Liver (tissue), 9 donors: ENCODE measurements around the gene BUB3. TPM values are rescaled to one million over a fixed set of nuclear protein-coding genes. Genes with fewer than 3 reads are reported as not detected.

ENCODE experiments used
- DNase-seq: peaks from one replicate; pipeline ENCODE4 v3.0.0-alpha.2; 2017; ENCODE audit warnings: low spot score
- H3K27ac ChIP-seq, 2 donors: one replicate each; pipeline ENCODE4 v1.7.0; 2013; ENCODE audit warnings: inconsistent platforms in 2 of 2, low read length in 2 of 2, control low read depth in 1 of 2, low read depth in 1 of 2, mild to moderate bottlenecking in 1 of 2
- H3K27me3 ChIP-seq, 4 donors: one replicate each; pipeline versions ENCODE4 v1.6.1 to v1.7.0; 2013; ENCODE audit warnings: low read length in 3 of 4, inconsistent platforms in 1 of 4, mild to moderate bottlenecking in 1 of 4, moderate library complexity in 1 of 4; ENCODE audit not compliant: control insufficient read depth in 4 of 4, insufficient read depth in 4 of 4
- H3K36me3 ChIP-seq, 4 donors: one replicate each; pipeline versions ENCODE4 v1.6.1 to v1.7.0; 2013; ENCODE audit warnings: low read length in 3 of 4, mild to moderate bottlenecking in 3 of 4, low read depth in 1 of 4, moderate library complexity in 1 of 4; ENCODE audit not compliant: control insufficient read depth in 4 of 4, insufficient read depth in 3 of 4
- H3K4me1 ChIP-seq, 4 donors: one replicate each; pipeline versions ENCODE4 v1.6.1 to v1.7.0; 2013; ENCODE audit warnings: low read length in 3 of 4, mild to moderate bottlenecking in 3 of 4, moderate library complexity in 1 of 4; ENCODE audit not compliant: control insufficient read depth in 4 of 4, insufficient read depth in 4 of 4
- H3K4me3 ChIP-seq, 3 donors: one replicate each; pipeline versions ENCODE4 v1.6.1 to v1.7.0; 2013; ENCODE audit warnings: low read length in 3 of 3, control low read depth in 1 of 3, low read depth in 1 of 3, mild to moderate bottlenecking in 1 of 3
- H3K9ac ChIP-seq, 2 donors: one replicate each; pipeline ENCODE4 v1.7.0; 2013; ENCODE audit warnings: low read length in 2 of 2, mild to moderate bottlenecking in 2 of 2, moderate library complexity in 2 of 2, control low read depth in 1 of 2, low read depth in 1 of 2
- H3K9me3 ChIP-seq, 4 donors: one replicate each; pipeline versions ENCODE4 v1.6.1 to v1.7.0; 2013; ENCODE audit warnings: low read length in 3 of 4; ENCODE audit not compliant: control insufficient read depth in 4 of 4
- FOXA1 ChIP-seq: IDR thresholded peaks from 2 replicates; pipeline ENCODE4 v1.6.1; 2016; ENCODE audit warnings: antibody characterized with exemption
- GABPA ChIP-seq, 2 donors: IDR thresholded peaks in 1 of 2; conservative IDR thresholded peaks in 1 of 2; 2 replicates each; pipeline ENCODE4 v1.6.1; 2016; ENCODE audit warnings: antibody characterized with exemption in 2 of 2, mild to moderate bottlenecking in 1 of 2, moderate library complexity in 1 of 2
- HNF4A ChIP-seq, 2 donors: conservative IDR thresholded peaks; 2 replicates each; pipeline ENCODE4 v1.6.1; 2016; ENCODE audit warnings: antibody characterized with exemption in 2 of 2, mild to moderate bottlenecking in 2 of 2
- HNF4G ChIP-seq: IDR thresholded peaks from 2 replicates; pipeline ENCODE4 v1.6.1; 2016; ENCODE audit warnings: antibody characterized with exemption
- NR2F2 ChIP-seq: IDR thresholded peaks from 2 replicates; pipeline ENCODE4 v1.6.1; 2016; ENCODE audit warnings: antibody characterized with exemption
- RAD21 ChIP-seq, 2 donors: IDR thresholded peaks; 2 replicates each; pipeline ENCODE4 v1.6.1; 2016; ENCODE audit warnings: antibody characterized with exemption in 2 of 2, mild to moderate bottlenecking in 2 of 2
- RXRA ChIP-seq, 2 donors: IDR thresholded peaks; 2 replicates each; pipeline ENCODE4 v1.6.1; 2017 to 2018; ENCODE audit warnings: antibody characterized with exemption in 2 of 2, mild to moderate bottlenecking in 1 of 2
- SP1 ChIP-seq: IDR thresholded peaks from 2 replicates; pipeline ENCODE4 v1.6.1; 2018; ENCODE audit warnings: antibody characterized with exemption, mild to moderate bottlenecking
- TAF1 ChIP-seq: conservative IDR thresholded peaks from 2 replicates; pipeline ENCODE4 v1.6.1; 2016; ENCODE audit warnings: antibody characterized with exemption, mild to moderate bottlenecking
- YY1 ChIP-seq: IDR thresholded peaks from 2 replicates; pipeline ENCODE4 v1.6.1; 2016; ENCODE audit warnings: antibody characterized with exemption, mild to moderate bottlenecking
- WGBS: extraction: QIAGEN DNeasy Blood & Tissue Kit; methylation state at CpG from one replicate; pipeline ENCODE4 v1.1.7; 2013; 5-methylcytosine and 5-hydroxymethylcytosine counted together
- polyA plus RNA-seq, 2 donors: library from polyadenylated mRNA; stranded (reverse) in 1 of 2; unstranded in 1 of 2; fragments of 200-250 nt in 1 of 2; fragments of >200 nt in 1 of 2; fragmentation: Nextera tagmentation in 1 of 2; extraction: Ambion mirVana in 1 of 2; gene quantifications; one replicate each; pipeline versions ENCODE4 v1.2.1 to v1.2.3, GENCODE V29; 2013 to 2015
- total RNA-seq, 2 donors: library from RNA; depleted of rRNA; stranded (reverse); fragments of >200 nt; gene quantifications; one replicate each; pipeline ENCODE4 v1.2.3, GENCODE V29; 2014
- TF ChIP-seq, protein P1 (sequence below): IDR thresholded peaks from 2 replicates; pipeline ENCODE4 v1.6.1; 2016; ENCODE audit warnings: antibody characterized with exemption, mild to moderate bottlenecking
- TF ChIP-seq, protein P2 (sequence below): IDR thresholded peaks from 2 replicates; pipeline ENCODE4 v1.6.1; 2016; ENCODE audit warnings: antibody characterized with exemption
- donor health status: healthy.
- donor health status: healthy.
- donor health status: healthy.
- donor health status: healthy.
- donor health status: healthy.

BUB3 gene
- total and polyA plus RNA-seq, 4 donors, result 27.1 to 90.9 (median 41.6) TPM

- Histone ChIP-seq H3K9ac (no peak overlapping the region), H3K4me1 (peaks cover 14 to 37% (median 28%) of the 10 kb centered on the region in 4 donors), H3K36me3 (no peaks in the 10 kb centered on the region), H3K4me3 (no peak overlapping the region), H3K27ac (no peak overlapping the region), H3K9me3 (no peaks in the 10 kb centered on the region), H3K27me3 (peaks cover 13 to 31% (median 27%) of the 10 kb centered on the region in 4 donors)
- TF ChIP-seq, protein P1, sequence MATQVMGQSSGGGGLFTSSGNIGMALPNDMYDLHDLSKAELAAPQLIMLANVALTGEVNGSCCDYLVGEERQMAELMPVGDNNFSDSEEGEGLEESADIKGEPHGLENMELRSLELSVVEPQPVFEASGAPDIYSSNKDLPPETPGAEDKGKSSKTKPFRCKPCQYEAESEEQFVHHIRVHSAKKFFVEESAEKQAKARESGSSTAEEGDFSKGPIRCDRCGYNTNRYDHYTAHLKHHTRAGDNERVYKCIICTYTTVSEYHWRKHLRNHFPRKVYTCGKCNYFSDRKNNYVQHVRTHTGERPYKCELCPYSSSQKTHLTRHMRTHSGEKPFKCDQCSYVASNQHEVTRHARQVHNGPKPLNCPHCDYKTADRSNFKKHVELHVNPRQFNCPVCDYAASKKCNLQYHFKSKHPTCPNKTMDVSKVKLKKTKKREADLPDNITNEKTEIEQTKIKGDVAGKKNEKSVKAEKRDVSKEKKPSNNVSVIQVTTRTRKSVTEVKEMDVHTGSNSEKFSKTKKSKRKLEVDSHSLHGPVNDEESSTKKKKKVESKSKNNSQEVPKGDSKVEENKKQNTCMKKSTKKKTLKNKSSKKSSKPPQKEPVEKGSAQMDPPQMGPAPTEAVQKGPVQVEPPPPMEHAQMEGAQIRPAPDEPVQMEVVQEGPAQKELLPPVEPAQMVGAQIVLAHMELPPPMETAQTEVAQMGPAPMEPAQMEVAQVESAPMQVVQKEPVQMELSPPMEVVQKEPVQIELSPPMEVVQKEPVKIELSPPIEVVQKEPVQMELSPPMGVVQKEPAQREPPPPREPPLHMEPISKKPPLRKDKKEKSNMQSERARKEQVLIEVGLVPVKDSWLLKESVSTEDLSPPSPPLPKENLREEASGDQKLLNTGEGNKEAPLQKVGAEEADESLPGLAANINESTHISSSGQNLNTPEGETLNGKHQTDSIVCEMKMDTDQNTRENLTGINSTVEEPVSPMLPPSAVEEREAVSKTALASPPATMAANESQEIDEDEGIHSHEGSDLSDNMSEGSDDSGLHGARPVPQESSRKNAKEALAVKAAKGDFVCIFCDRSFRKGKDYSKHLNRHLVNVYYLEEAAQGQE, result peak; percentile 21
- TF ChIP-seq FOXA1, result no peak
- TF ChIP-seq, protein P2, sequence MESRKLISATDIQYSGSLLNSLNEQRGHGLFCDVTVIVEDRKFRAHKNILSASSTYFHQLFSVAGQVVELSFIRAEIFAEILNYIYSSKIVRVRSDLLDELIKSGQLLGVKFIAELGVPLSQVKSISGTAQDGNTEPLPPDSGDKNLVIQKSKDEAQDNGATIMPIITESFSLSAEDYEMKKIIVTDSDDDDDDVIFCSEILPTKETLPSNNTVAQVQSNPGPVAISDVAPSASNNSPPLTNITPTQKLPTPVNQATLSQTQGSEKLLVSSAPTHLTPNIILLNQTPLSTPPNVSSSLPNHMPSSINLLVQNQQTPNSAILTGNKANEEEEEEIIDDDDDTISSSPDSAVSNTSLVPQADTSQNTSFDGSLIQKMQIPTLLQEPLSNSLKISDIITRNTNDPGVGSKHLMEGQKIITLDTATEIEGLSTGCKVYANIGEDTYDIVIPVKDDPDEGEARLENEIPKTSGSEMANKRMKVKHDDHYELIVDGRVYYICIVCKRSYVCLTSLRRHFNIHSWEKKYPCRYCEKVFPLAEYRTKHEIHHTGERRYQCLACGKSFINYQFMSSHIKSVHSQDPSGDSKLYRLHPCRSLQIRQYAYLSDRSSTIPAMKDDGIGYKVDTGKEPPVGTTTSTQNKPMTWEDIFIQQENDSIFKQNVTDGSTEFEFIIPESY, result no peak
- TF ChIP-seq RAD21 (IDR thresholded peaks at IDR 0.05), result peak; percentile 9 to 50
- TF ChIP-seq HNF4A (conservative IDR thresholded peaks at IDR 0.05), result peak; percentile 43 to 48
- TF ChIP-seq RXRA (IDR thresholded peaks at IDR 0.05), result peak in 1 of 2 donors; percentile 20
- TF ChIP-seq GABPA (IDR thresholded peaks at IDR 0.05 in 1 of 2, conservative IDR thresholded peaks at IDR 0.05 in 1 of 2), result peak in 1 of 2 donors; percentile 72
- TF ChIP-seq TAF1, result no peak
- no peak for TF ChIP-seq HNF4G
- WGBS, result 4% methylated on average over 32 of the region's 32 CpGs
- DNase-seq, result no peak
These were observed 14.6 kb upstream of the BUB3 start for GRCh38 chr10:123139521-123140163.

DNA sequence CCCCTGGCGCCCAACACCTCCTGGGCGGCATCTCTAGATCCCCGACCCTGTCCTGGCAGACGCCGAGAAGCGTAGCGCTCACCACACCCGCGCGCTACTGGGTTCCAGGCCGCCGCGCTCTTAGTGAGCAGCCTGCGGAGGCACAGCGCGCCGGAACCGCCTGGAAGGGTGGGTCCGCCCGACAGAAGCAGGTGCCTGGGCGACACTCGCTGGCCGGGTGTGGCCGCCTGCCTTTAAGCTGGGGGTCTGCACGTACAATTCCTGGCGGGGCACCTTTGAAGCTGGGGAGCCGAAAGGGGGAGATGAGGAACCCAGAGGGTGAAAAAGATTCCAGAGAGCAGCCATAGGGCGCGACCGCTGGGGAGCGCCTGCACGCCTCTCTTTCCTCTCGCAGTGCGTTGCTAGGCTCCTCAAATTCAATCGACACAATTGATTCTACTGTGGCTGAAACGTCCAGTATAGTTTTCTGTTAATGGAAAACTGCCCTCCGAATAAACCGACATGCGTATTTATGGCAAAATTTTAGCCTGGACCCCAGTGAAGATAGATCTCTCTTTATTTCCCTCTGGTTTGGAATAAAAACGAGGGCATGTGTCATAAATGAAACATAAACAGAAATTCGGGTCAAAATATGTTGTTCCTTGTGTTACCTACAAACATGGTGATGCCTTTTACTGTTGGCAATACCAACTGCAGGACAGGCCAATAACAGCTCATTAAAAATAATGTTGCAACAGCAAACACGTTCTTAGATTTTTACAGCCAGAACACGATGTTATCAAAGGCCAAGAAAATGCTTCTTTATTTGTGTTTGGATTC, 13.8 kb upstream of the BUB3 start:
- DNase-seq, result no peak
- WGBS, result 5% methylated on average over 43 of the region's 43 CpGs
- Histone ChIP-seq H3K27me3 (peaks cover 15 to 28% (median 25%) of the 10 kb centered on the region in 4 donors), H3K9me3 (no peaks in the 10 kb centered on the region), H3K9ac (no peak overlapping the region), H3K36me3 (no peaks in the 10 kb centered on the region), H3K4me1 (peaks cover 14 to 29% (median 23%) of the 10 kb centered on the region in 4 donors), H3K4me3 (no peak overlapping the region), H3K27ac (no peak overlapping the region)
- TF ChIP-seq YY1, result no peak
- no peak for TF ChIP-seq HNF4G
- TF ChIP-seq HNF4A (conservative IDR thresholded peaks at IDR 0.05), result no peak

DNA sequence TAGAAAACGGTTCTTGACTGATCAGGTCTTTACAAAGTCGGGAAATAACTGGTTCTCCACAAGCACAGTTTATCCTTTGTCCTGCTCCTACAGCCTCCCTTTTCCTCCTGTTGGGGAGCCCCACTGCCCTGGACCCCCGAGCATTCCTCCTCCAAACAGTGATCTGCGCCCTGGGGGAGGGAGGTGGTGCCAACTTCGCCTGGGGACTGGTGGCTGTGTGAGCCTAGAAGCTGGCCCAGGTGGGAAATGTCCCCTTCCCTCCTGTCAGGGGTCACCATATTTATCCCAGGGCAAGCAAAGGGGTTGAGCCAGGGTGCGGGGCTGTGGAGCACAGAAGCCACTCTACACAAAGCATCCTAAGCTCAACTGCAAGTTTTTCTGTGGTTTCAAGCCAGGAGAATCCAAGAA, 13.2 kb upstream of the BUB3 start:
- H3K36me3 ChIP-seq, result no peaks in the 10 kb centered on the region
- H3K9me3 ChIP-seq, result no peaks in the 10 kb centered on the region
- no peak for DNase-seq
- no peak for TF ChIP-seq SP1
- no peak for TF ChIP-seq NR2F2
- no peak for TF ChIP-seq FOXA1
- TF ChIP-seq RAD21 (IDR thresholded peaks at IDR 0.05), result no peak
- TF ChIP-seq GABPA (IDR thresholded peaks at IDR 0.05 in 1 of 2, conservative IDR thresholded peaks at IDR 0.05 in 1 of 2), result no peak
- H3K9ac ChIP-seq, result no peak overlapping the region
- H3K27ac ChIP-seq, result no peak overlapping the region
- no peak overlapping the region for H3K4me3 ChIP-seq
- H3K27me3 ChIP-seq, result peaks cover 18 to 31% (median 25%) of the 10 kb centered on the region in 4 donors
- peaks cover 14 to 28% (median 20%) of the 10 kb centered on the region in 4 donors for H3K4me1 ChIP-seq
- WGBS, result 8% methylated on average over 6 of the region's 6 CpGs
